Kidney (tissue), 14 donors: ENCODE results near the gene KRTAP10-3. TPM values are rescaled to one million over a fixed set of nuclear protein-coding genes. Genes with fewer than 3 reads are reported as not detected.
A peak's percentile ranks its signal among the peaks of the same experiment; 100 is the strongest.

ENCODE experiments used
- DNase-seq, 5 donors: peaks; one replicate each; pipeline ENCODE4 v3.0.0-alpha.2; 2013 to 2020
- FAIRE-seq: peaks from 2 replicates; lab custom pipeline; 2012; peaks lifted over from hg19 to GRCh38; lab: Jason Lieb, UNC
- H3K27ac ChIP-seq, 2 donors: one replicate each; pipeline ENCODE4 v1.7.0; 2013; ENCODE audit warnings: low read depth in 2 of 2, low read length in 2 of 2, inconsistent platforms in 1 of 2
- H3K27me3 ChIP-seq: one replicate; pipeline ENCODE4 v1.7.1; 2013; ENCODE audit warnings: low read length, inconsistent platforms; ENCODE audit not compliant: control insufficient read depth, insufficient read depth
- H3K36me3 ChIP-seq, 3 donors: one replicate each; pipeline versions ENCODE4 v1.7.0 to v1.7.1; 2013; ENCODE audit warnings: low read length in 3 of 3, control low read depth in 1 of 3, inconsistent platforms in 1 of 3; ENCODE audit not compliant: insufficient read depth in 3 of 3, control insufficient read depth in 2 of 3
- H3K4me1 ChIP-seq, 3 donors: one replicate each; pipeline versions ENCODE4 v1.7.0 to v1.7.1; 2013; ENCODE audit warnings: low read length in 3 of 3, inconsistent platforms in 1 of 3, low read depth in 1 of 3; ENCODE audit not compliant: control insufficient read depth in 2 of 3, insufficient read depth in 2 of 3
- H3K4me3 ChIP-seq, 3 donors: one replicate each; pipeline versions ENCODE4 v1.7.0 to v1.8.1; 2013; ENCODE audit warnings: low read length in 3 of 3, control low read depth in 1 of 3, inconsistent platforms in 1 of 3
- H3K9ac ChIP-seq, 3 donors: one replicate each; pipeline versions ENCODE4 v1.7.0 to v1.7.1; 2013; ENCODE audit warnings: low read length in 3 of 3, control low read depth in 1 of 3, inconsistent platforms in 1 of 3
- H3K9me3 ChIP-seq, 3 donors: one replicate each; pipeline versions ENCODE4 v1.7.0 to v1.7.1; 2013; ENCODE audit warnings: low read length in 3 of 3, control low read depth in 1 of 3, inconsistent platforms in 1 of 3; ENCODE audit not compliant: control insufficient read depth in 2 of 3, insufficient read depth in 1 of 3
- CTCF ChIP-seq: IDR thresholded peaks from 3 replicates; pipeline ENCODE4 v1.5.1; 2012; ENCODE audit warnings: mild to moderate bottlenecking, moderate library complexity, borderline replicate concordance; ENCODE audit not compliant: insufficient read depth; ENCODE audit errors: extremely low read depth
- intact Hi-C: fragments of 100-400 bp; cut with DNase I; formaldehyde crosslinking; loops from one replicate; pipeline ENCODE4 v1.11.1; 2022
- polyA plus RNA-seq: library from polyadenylated mRNA; stranded (reverse); fragments of 350-450 nt; fragmentation: Illumina TruSeq; extraction: RNeasy Lipid Tissue Mini Kit (QIAGEN cat#74804); gene quantifications from one replicate; pipeline ENCODE4 v1.2.3, GENCODE V29; 2014; ENCODE audit warnings: low read depth, low replicate concordance; ENCODE audit not compliant: insufficient read depth
- total RNA-seq: library from RNA; stranded (reverse); fragmentation: NEBNext Ultra II Directional; extraction: Animal tissue kit (Norgen Biotek cat#: 25700); gene quantifications from one replicate; pipeline ENCODE4 v1.2.1, GENCODE V29; 2021
- donor health status: control.
- donor health status: control.
- donor health status: control.
- donor health status: control.
- donor health status: control.
- donor health status: DM: yes; HTN: yes; CAD: no.
- donor health status: Normal renal cell carcinoma (clear cell type).

The KRTAP10-3 gene
- total and polyA plus RNA-seq, 2 donors from 2014 or later, result not detected

GRCh38 chr21:44539991-44540666, 18.5 kb downstream of the KRTAP10-3 start, which contains the start of gene KRTAP10-1:
TSS of gene KRTAP10-1 (minus strand) at chr21:44540195. CDS start at chr21:44540150, 45 bp downstream.
- no peaks in the 10 kb centered on the region for H3K36me3 ChIP-seq
- H3K4me1 ChIP-seq, result no peaks in the 10 kb centered on the region
- no peak within 1 kb of the TSS for H3K9ac ChIP-seq
- intact Hi-C loops, result no loop called here
- peak in 1 of 5 donors; percentile 29 for DNase-seq
- no peak within 1 kb of the TSS for H3K4me3 ChIP-seq
- FAIRE-seq, result no peak
- no peak within 1 kb of the TSS for H3K27ac ChIP-seq
- peaks cover 0 to 9% (median 0%) of the 10 kb centered on the region in 3 donors for H3K9me3 ChIP-seq
- no peaks in the 10 kb centered on the region for H3K27me3 ChIP-seq
- no peak for TF ChIP-seq CTCF

DNA sequence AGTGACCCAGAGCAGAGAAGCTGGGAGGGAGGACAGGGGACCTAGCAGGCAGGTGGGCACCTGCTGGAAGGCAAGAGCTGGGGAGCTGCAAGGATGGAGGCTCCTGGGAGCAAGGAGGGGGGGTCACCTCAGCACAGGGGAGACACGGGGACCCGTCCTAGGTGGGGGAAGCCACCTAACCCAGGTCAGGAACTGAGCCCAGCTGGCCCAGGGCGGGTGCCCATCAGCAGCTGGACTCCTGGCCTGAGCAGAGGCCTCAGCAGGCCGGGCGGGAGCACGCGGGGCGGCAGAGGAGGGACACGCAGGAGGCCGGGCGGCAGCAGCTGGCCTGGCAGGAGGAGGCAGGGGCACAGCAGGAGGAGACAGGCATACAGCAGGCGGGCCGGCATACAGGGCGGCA, 19.5 kb downstream of the KRTAP10-3 start:
- no peak for TF ChIP-seq CTCF
- no peaks in the 10 kb centered on the region for H3K4me1 ChIP-seq
- DNase-seq, result peak in 2 of 5 donors; percentile 28 to 66

GRCh38 chr21:44537930-44538911, 20.4 kb downstream of the KRTAP10-3 start:
- Histone ChIP-seq H3K27me3 (no peaks in the 10 kb centered on the region), H3K9ac (no peak overlapping the region), H3K27ac (no peak overlapping the region), H3K9me3 (peaks cover 0 to 9% (median 0%) of the 10 kb centered on the region in 3 donors), H3K36me3 (no peaks in the 10 kb centered on the region), H3K4me3 (no peak overlapping the region), H3K4me1 (no peaks in the 10 kb centered on the region)
- TF ChIP-seq CTCF, result no peak
- FAIRE-seq (no peak), DNase-seq (peak in 1 of 5 donors; percentile 24)
- intact Hi-C loops, result no loop called here

More for the DNA sequence above, 19.5 kb downstream of the KRTAP10-3 start:
- H3K36me3 ChIP-seq, result no peaks in the 10 kb centered on the region
- intact Hi-C loops, result no loop called here
- peaks cover 0 to 9% (median 0%) of the 10 kb centered on the region in 3 donors for H3K9me3 ChIP-seq
- H3K27me3 ChIP-seq, result no peaks in the 10 kb centered on the region
- FAIRE-seq, result no peak
- H3K4me3 ChIP-seq, result no peak overlapping the region
- H3K9ac ChIP-seq, result no peak overlapping the region
- H3K27ac ChIP-seq, result no peak overlapping the region
